ENCODE measurements around the gene CMC1.

CMC1 gene

DNA sequence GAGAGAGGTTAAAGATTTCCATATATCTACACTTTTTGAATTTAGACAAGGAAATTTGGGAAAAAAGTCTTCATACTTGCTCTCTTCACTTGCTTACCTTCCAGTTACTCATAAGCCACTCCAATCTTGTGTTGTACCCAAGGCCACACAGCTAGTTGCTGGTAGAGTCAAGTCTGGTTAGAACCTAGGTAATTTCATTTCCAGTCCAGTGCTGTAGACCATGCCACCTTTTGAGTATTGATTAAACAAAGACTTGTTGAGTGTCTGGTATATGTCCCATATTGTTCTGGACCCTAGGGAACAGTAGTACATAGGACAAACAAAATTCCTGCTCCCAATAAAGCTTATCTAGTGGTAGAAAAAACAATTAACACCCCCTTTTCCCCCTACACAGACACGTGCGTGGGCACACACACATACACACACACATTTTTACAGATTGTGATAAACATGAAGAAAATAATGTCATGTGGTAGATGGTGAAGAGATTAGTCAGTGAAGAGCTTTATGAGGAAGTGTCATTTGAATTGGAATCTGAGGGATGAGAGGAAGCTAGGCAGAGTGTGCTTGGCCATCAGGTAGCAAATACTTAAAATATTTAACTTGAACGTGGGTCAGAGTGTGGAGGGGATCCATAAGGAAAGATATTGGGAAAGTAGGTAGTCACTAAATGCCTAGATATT is 2.1 kb downstream of the CMC1 start:
- no peak overlapping the region for H3K4me3 ChIP-seq (ENCODE audit: low read depth, low read length)
- TF ChIP-seq, protein P1, sequence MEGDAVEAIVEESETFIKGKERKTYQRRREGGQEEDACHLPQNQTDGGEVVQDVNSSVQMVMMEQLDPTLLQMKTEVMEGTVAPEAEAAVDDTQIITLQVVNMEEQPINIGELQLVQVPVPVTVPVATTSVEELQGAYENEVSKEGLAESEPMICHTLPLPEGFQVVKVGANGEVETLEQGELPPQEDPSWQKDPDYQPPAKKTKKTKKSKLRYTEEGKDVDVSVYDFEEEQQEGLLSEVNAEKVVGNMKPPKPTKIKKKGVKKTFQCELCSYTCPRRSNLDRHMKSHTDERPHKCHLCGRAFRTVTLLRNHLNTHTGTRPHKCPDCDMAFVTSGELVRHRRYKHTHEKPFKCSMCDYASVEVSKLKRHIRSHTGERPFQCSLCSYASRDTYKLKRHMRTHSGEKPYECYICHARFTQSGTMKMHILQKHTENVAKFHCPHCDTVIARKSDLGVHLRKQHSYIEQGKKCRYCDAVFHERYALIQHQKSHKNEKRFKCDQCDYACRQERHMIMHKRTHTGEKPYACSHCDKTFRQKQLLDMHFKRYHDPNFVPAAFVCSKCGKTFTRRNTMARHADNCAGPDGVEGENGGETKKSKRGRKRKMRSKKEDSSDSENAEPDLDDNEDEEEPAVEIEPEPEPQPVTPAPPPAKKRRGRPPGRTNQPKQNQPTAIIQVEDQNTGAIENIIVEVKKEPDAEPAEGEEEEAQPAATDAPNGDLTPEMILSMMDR (IDR thresholded peaks at IDR 0.05; ENCODE audit: low read depth, low read length, missing control alignments): no peak
- in situ Hi-C loops (cut with HindIII; ENCODE audit: low sequenced_read_pairs): no loop called here
- no peak for DNase-seq (ENCODE audit: low read depth)

DNA sequence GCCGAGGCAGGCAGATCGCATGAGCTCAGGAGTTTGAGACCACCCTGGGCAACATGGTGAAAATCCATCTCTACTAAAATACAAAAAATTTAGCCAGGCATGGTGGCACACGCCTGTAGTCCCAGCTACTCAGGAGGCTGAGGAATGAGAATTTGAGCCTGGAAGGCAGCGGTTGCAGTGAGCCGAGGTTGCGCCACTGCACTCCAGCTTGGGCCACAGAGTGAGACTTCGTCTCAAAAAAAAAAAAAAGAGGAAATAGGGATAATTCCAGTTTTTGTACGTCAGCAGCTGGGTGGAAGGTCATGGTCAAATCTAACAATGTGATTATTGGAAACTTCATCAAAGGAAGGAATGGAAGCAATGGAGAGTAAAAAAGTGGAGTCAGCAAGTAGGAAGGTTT is 3.1 kb downstream of the CMC1 start:
- DNase-seq (ENCODE audit: low read depth): no peak
- TF ChIP-seq, protein P1 (IDR thresholded peaks at IDR 0.05; ENCODE audit: low read depth, low read length, missing control alignments): no peak
- H3K4me3 ChIP-seq (ENCODE audit: low read depth, low read length): no peak overlapping the region
- in situ Hi-C loops (cut with HindIII; ENCODE audit: low sequenced_read_pairs): no loop called here

DNA sequence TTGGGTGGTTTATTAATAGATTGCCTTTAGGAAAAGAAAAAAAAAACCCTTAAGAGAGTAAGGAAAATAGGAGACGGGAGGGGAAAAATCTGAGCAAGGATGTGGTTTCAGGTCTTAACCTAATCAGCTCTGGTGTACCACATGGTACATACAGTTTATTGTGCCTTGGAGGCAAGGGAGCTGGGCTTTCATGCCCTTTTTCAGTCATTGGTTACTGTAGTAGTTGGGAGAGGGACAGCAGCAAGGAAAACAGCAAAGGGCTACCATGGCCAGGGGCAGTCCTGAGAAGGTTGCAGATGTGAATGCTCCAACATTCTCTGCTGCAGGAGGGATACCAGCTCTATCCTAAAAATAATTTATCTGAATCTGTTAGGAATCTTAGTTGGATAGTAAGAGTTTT is 5.9 kb downstream of the CMC1 start:
- no peak for DNase-seq (ENCODE audit: low read depth)
- TF ChIP-seq, protein P1 (IDR thresholded peaks at IDR 0.05; ENCODE audit: low read depth, low read length, missing control alignments): no peak
- in situ Hi-C loops (cut with HindIII; ENCODE audit: low sequenced_read_pairs): no loop called here
- H3K4me3 ChIP-seq (ENCODE audit: low read depth, low read length): no peak overlapping the region

DNA sequence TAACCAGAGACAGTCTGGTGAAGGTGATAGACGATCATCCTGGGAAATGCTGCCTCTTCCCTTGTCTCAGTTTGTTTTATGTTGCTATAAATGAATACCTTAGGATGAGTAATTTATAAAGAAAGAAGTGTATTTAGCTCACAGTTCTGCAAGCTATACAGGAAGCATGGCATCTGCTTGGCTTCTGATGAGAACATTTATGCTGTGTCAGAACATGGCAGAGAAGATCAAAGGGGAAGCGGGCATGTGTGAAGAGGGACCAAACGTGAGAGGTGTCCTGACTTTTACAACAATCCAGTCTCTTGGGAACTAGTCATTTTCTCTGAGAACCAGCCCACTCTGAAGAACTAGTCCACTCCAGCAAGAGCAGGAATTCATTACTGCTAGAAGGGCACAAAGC is 9.6 kb downstream of the CMC1 start:
- TF ChIP-seq, protein P1 (IDR thresholded peaks at IDR 0.05; ENCODE audit: low read depth, low read length, missing control alignments): no peak
- no peak overlapping the region for H3K4me3 ChIP-seq (ENCODE audit: low read depth, low read length)
- in situ Hi-C loops (cut with HindIII; ENCODE audit: low sequenced_read_pairs): no loop called here
- DNase-seq (ENCODE audit: low read depth): no peak

DNA sequence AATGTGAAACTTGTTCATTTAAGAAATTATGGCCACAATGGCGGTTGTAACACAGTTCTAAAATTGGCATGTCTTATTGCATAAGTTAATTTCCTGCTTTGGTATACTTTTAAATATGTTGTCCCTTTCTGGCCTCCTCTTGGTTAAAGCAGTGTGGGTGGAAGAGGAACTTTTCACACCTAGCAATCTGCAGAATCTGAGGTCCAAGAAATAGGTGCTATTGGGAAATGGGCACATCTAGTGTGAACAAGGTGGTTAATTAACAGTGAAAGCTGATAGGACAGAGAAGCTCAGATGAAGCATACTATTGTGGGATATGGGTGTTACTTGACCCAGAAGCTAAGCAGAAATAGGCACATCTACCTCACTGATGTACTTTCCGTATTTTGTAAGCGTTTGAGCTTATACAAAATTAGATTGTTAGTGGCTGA is 10.6 kb downstream of the CMC1 start:
- TF ChIP-seq, protein P1 (IDR thresholded peaks at IDR 0.05; ENCODE audit: low read depth, low read length, missing control alignments): no peak
- in situ Hi-C loops (cut with HindIII; ENCODE audit: low sequenced_read_pairs): no loop called here
- no peak for DNase-seq (ENCODE audit: low read depth)

DNA sequence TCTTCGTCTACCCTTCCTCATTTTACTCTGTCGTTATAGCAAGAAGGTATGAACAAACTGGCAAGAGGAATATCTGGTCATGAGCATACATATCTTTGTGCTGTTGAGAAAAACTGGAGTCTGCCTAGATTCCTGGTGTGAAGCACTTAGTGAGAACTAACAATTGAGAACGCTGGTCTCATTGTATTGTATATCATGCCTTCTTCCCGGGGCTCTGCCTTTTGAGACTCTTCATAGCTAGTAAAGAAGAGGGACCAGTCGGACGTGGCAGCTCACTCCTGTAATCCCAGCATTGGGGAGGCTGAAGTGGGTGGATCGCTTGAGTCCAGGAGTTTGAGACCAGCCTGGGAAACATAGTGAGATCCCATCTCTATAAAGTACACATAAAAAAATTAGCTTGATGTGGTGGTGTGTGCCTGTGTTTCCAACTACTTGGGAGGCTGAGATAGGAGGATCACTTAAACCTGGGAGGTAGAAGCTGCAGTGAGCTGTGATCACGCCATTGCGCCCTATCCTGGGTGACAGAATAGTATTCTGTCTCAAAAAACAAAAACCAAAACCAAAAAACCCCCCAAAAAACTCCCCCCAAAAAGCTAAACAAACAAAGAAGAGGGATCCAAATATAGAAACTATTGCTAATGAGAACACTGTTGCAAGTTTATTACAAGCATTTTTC is 11.8 kb downstream of the CMC1 start:
- in situ Hi-C loops (cut with HindIII; ENCODE audit: low sequenced_read_pairs): no loop called here
- H3K4me3 ChIP-seq (ENCODE audit: low read depth, low read length): no peak overlapping the region
- no peak for DNase-seq (ENCODE audit: low read depth)
- TF ChIP-seq, protein P1 (IDR thresholded peaks at IDR 0.05; ENCODE audit: low read depth, low read length, missing control alignments): no peak

More for the DNA sequence above, 10.6 kb downstream of the CMC1 start:
- no peak overlapping the region for H3K4me3 ChIP-seq (ENCODE audit: low read depth, low read length)

Measured in astrocyte of the cerebellum (primary cell).